TTC549 (cell line): ENCODE results near the gene GDPD5.
A peak's percentile ranks its signal among the peaks of the same experiment; 100 is the strongest.

Experiments used
- FAIRE-seq: peaks from 2 replicates; lab custom pipeline; 2012; peaks lifted over from hg19 to GRCh38; lab: Jason Lieb, UNC

Gene GDPD5

GRCh38 chr11:75558939-75559843, 33.5 kb upstream of the GDPD5 start:
- peak; percentile 94 for FAIRE-seq

GRCh38 chr11:75557666-75558494, 32.1 kb upstream of the GDPD5 start:
- peak; percentile 26 for FAIRE-seq

GRCh38 chr11:75556275-75556674, 30.5 kb upstream of the GDPD5 start:
- FAIRE-seq: no peak

- FAIRE-seq: no peak
Observed at GRCh38 chr11:75555079-75555811, 29.5 kb upstream of the GDPD5 start.

- peak; percentile 81 for FAIRE-seq
Observed at GRCh38 chr11:75554258-75555022, 28.7 kb upstream of the GDPD5 start.

GRCh38 chr11:75553889-75554257, 28.1 kb upstream of the GDPD5 start:
- FAIRE-seq: no peak

- FAIRE-seq: no peak
Observed at GRCh38 chr11:75553182-75553581, 27.4 kb upstream of the GDPD5 start.

- FAIRE-seq: no peak
Observed at GRCh38 chr11:75549370-75549958, 23.7 kb upstream of the GDPD5 start.

- no peak for FAIRE-seq
Observed at GRCh38 chr11:75548595-75549272, 23.0 kb upstream of the GDPD5 start.

GRCh38 chr11:75547617-75548058, 21.9 kb upstream of the GDPD5 start:
- no peak for FAIRE-seq

GRCh38 chr11:75547177-75547576, 21.4 kb upstream of the GDPD5 start:
- FAIRE-seq: no peak

- no peak for FAIRE-seq
Observed at GRCh38 chr11:75543806-75544205, 18.1 kb upstream of the GDPD5 start.

GRCh38 chr11:75542088-75542438, 16.3 kb upstream of the GDPD5 start:
- FAIRE-seq: no peak

- FAIRE-seq: no peak
Observed at GRCh38 chr11:75541193-75542087, 15.7 kb upstream of the GDPD5 start.

- no peak for FAIRE-seq
Observed at GRCh38 chr11:75539459-75540334, 14.0 kb upstream of the GDPD5 start.

GRCh38 chr11:75538150-75538942, 12.6 kb upstream of the GDPD5 start:
- no peak for FAIRE-seq

GRCh38 chr11:75537740-75538139, 12.0 kb upstream of the GDPD5 start:
- FAIRE-seq: no peak
